HUES6 (cell line): ENCODE results near the gene MLPH.
"Not testable (repeated sequence)": the region's sequence is repeated elsewhere in the genome, so short reads cannot be mapped to it uniquely, and the experiment has no call there.

Source experiments
- H3K27ac ChIP-seq: 2 replicates; pipeline ENCODE4 v1.7.0; 2013; ENCODE audit warnings: low read depth, mild to moderate bottlenecking, low read length, inconsistent platforms
- H3K27me3 ChIP-seq: 2 replicates; pipeline ENCODE4 v1.6.1; 2013; ENCODE audit warnings: low read length; ENCODE audit not compliant: control insufficient read depth, insufficient read depth
- H3K36me3 ChIP-seq: 2 replicates; pipeline ENCODE4 v1.6.1; 2013; ENCODE audit warnings: low read length; ENCODE audit not compliant: control insufficient read depth, insufficient read depth
- H3K4me1 ChIP-seq: 2 replicates; pipeline ENCODE4 v1.6.1; 2013; ENCODE audit warnings: low read length; ENCODE audit not compliant: control insufficient read depth, insufficient read depth
- H3K4me3 ChIP-seq: 2 replicates; pipeline ENCODE4 v1.5.1; 2013; ENCODE audit warnings: low read depth, low read length
- H3K9ac ChIP-seq: one replicate; pipeline ENCODE4 v1.6.1; 2013; ENCODE audit warnings: mild to moderate bottlenecking, low read length
- H3K9me3 ChIP-seq: 2 replicates; pipeline ENCODE4 v1.6.1; 2013; ENCODE audit warnings: low read depth, low read length; ENCODE audit not compliant: control insufficient read depth, insufficient read depth

The MLPH gene

GRCh38 chr2:237592425-237592980 is 105.5 kb downstream of the MLPH start:
- Histone ChIP-seq H3K4me3 (no peak overlapping the region), H3K36me3 (no peaks in the 10 kb centered on the region), H3K27me3 (no peaks in the 10 kb centered on the region), H3K4me1 (peaks cover 66% of the 10 kb centered on the region), H3K27ac (no peak overlapping the region), H3K9me3 (no peaks in the 10 kb centered on the region), H3K9ac (peak overlapping the region; percentile 63)

GRCh38 chr2:237593036-237593435 is 106.0 kb downstream of the MLPH start:
- no peaks in the 10 kb centered on the region for H3K9me3 ChIP-seq
- peak overlapping the region; percentile 63 for H3K9ac ChIP-seq
- no peaks in the 10 kb centered on the region for H3K36me3 ChIP-seq
- no peaks in the 10 kb centered on the region for H3K27me3 ChIP-seq
- H3K4me1 ChIP-seq, result peaks cover 69% of the 10 kb centered on the region
- no peak overlapping the region for H3K27ac ChIP-seq
- H3K4me3 ChIP-seq, result no peak overlapping the region

GRCh38 chr2:237593596-237594320 is 106.7 kb downstream of the MLPH start:
- peaks cover 76% of the 10 kb centered on the region for H3K4me1 ChIP-seq
- H3K36me3 ChIP-seq, result no peaks in the 10 kb centered on the region
- H3K27me3 ChIP-seq, result no peaks in the 10 kb centered on the region
- peak overlapping the region; percentile 72; the same call in 1 of the 2 replicates for H3K27ac ChIP-seq
- H3K9ac ChIP-seq, result peak overlapping the region; percentile 63
- H3K4me3 ChIP-seq, result peak overlapping the region; percentile 19; the same call in 1 of the 2 replicates
- no peaks in the 10 kb centered on the region for H3K9me3 ChIP-seq

GRCh38 chr2:237594514-237594871 is 107.4 kb downstream of the MLPH start:
- peaks cover 83% of the 10 kb centered on the region for H3K4me1 ChIP-seq
- peak overlapping the region; percentile 8; the same call in 1 of the 2 replicates for H3K4me3 ChIP-seq
- H3K27me3 ChIP-seq, result no peaks in the 10 kb centered on the region
- no peaks in the 10 kb centered on the region for H3K9me3 ChIP-seq
- peak overlapping the region; percentile 63 for H3K9ac ChIP-seq
- peak overlapping the region; percentile 72; the same call in 1 of the 2 replicates for H3K27ac ChIP-seq
- H3K36me3 ChIP-seq, result no peaks in the 10 kb centered on the region

- H3K4me1 ChIP-seq, result peaks cover 88% of the 10 kb centered on the region
- not testable (repeated sequence) for H3K9ac ChIP-seq, H3K4me3 ChIP-seq, H3K9me3 ChIP-seq, H3K27me3 ChIP-seq, H3K27ac ChIP-seq, H3K36me3 ChIP-seq
Measured at GRCh38 chr2:237595829-237596519, 108.9 kb downstream of the MLPH start.

- H3K9me3 ChIP-seq, result no peaks in the 10 kb centered on the region
- no peak overlapping the region for H3K9ac ChIP-seq
- H3K36me3 ChIP-seq, result no peaks in the 10 kb centered on the region
- H3K27me3 ChIP-seq, result no peaks in the 10 kb centered on the region
- H3K4me1 ChIP-seq, result peaks cover 88% of the 10 kb centered on the region
- H3K4me3 ChIP-seq, result no peak overlapping the region
- H3K27ac ChIP-seq, result no peak overlapping the region
Measured at GRCh38 chr2:237596520-237597195, 109.6 kb downstream of the MLPH start.

GRCh38 chr2:237597196-237598145 is 110.4 kb downstream of the MLPH start:
- Histone ChIP-seq H3K4me1 (peaks cover 90% of the 10 kb centered on the region), H3K36me3 (no peaks in the 10 kb centered on the region), H3K27me3 (no peaks in the 10 kb centered on the region), H3K9ac (no peak overlapping the region), H3K4me3 (no peak overlapping the region), H3K9me3 (no peaks in the 10 kb centered on the region), H3K27ac (no peak overlapping the region)

GRCh38 chr2:237598468-237599208 is 111.6 kb downstream of the MLPH start:
- no peak overlapping the region for H3K27ac ChIP-seq
- H3K9me3 ChIP-seq, result no peaks in the 10 kb centered on the region
- no peak overlapping the region for H3K9ac ChIP-seq
- peaks cover 90% of the 10 kb centered on the region for H3K4me1 ChIP-seq
- H3K27me3 ChIP-seq, result no peaks in the 10 kb centered on the region
- H3K36me3 ChIP-seq, result no peaks in the 10 kb centered on the region
- H3K4me3 ChIP-seq, result no peak overlapping the region

- H3K4me3 ChIP-seq, result no peak overlapping the region
- no peak overlapping the region for H3K27ac ChIP-seq
- H3K36me3 ChIP-seq, result no peaks in the 10 kb centered on the region
- H3K4me1 ChIP-seq, result peaks cover 83% of the 10 kb centered on the region
- no peaks in the 10 kb centered on the region for H3K27me3 ChIP-seq
- H3K9ac ChIP-seq, result no peak overlapping the region
- no peaks in the 10 kb centered on the region for H3K9me3 ChIP-seq
Measured at GRCh38 chr2:237599465-237600110, 112.5 kb downstream of the MLPH start.
